Breast epithelium (tissue), 4 donors: ENCODE measurements around the gene LRRC9. TPM values are rescaled to one million over a fixed set of nuclear protein-coding genes. Genes with fewer than 3 reads are reported as not detected.
"Not testable (repeated sequence)": the region's sequence is repeated elsewhere in the genome, so short reads cannot be mapped to it uniquely, and the experiment has no call there.

Experiments used
- DNase-seq, 2 donors: peaks; one replicate each; pipeline ENCODE4 v3.0.0-alpha.2; 2019; ENCODE audit warnings: low spot score in 2 of 2
- H3K27ac ChIP-seq, 2 donors: fragments of 200-600 bp; sonication (generic) in 1 of 2; one replicate each; pipeline ENCODE4 v1.5.1; 2016 to 2019; ENCODE audit warnings: mild to moderate bottlenecking in 1 of 2
- H3K27me3 ChIP-seq, 2 donors: fragments of 200-600 bp; sonication (generic) in 1 of 2; one replicate each; pipeline versions ENCODE4 v1.5.1 to v1.6.0; 2017 to 2019; ENCODE audit warnings: control low read depth in 1 of 2, mild to moderate bottlenecking in 1 of 2
- H3K36me3 ChIP-seq: fragments of 200-600 bp; one replicate; pipeline ENCODE4 v1.5.1; 2019
- H3K4me1 ChIP-seq, 2 donors: fragments of 200-600 bp; sonication (generic); one replicate each; pipeline ENCODE4 v1.5.1; 2016 to 2019; ENCODE audit warnings: control low read depth in 1 of 2
- H3K4me3 ChIP-seq, 3 donors: fragments of 200-600 bp; sonication (generic); 1 replicate in 2 of 3; 2 replicates in 1 of 3; pipeline ENCODE4 v1.5.1; 2016 to 2019; ENCODE audit warnings: mild to moderate bottlenecking in 3 of 3, moderate library complexity in 2 of 3
- H3K9me3 ChIP-seq, 2 donors: fragments of 200-600 bp; sonication (generic) in 1 of 2; one replicate each; pipeline ENCODE4 v1.5.1; 2016 to 2019; ENCODE audit warnings: control low read depth in 1 of 2
- CTCF ChIP-seq, 3 donors: fragments of 450-650 bp; IDR thresholded peaks; one replicate each; pipeline ENCODE4 v1.5.1; 2016 to 2017; ENCODE audit warnings: antibody characterized with exemption in 3 of 3, mild to moderate bottlenecking in 3 of 3, moderate library complexity in 3 of 3
- POLR2A ChIP-seq: fragments of 450-650 bp; IDR thresholded peaks from one replicate; pipeline ENCODE4 v1.6.1; 2016; ENCODE audit warnings: antibody characterized with exemption, mild to moderate bottlenecking, moderate library complexity
- POLR2AphosphoS5 ChIP-seq, 3 donors: sonication (generic); formaldehyde crosslinking; IDR thresholded peaks; one replicate each; pipeline ENCODE4 v1.6.1; 2017; ENCODE audit warnings: antibody characterized with exemption in 3 of 3
- intact Hi-C: fragments of 100-400 bp; cut with DNase I; formaldehyde crosslinking; loops from one replicate; pipeline ENCODE4 v1.15.1; 2023; ENCODE audit warnings: low total_unique reads
- total RNA-seq, 3 donors: library from RNA; depleted of rRNA; stranded (reverse); fragments of >200 nt; gene quantifications; one replicate each; pipeline ENCODE4 v1.1.0, GENCODE V29; 2016

Gene LRRC9
- total RNA-seq, 3 donors from 2014 or later, result 0.16 TPM; not detected in 2

- TF ChIP-seq POLR2AphosphoS5 (IDR thresholded peaks at IDR 0.05) (no peak), POLR2A (no peak), CTCF (IDR thresholded peaks at IDR 0.05) (no peak)
- DNase-seq, result no peak
- H3K27ac ChIP-seq, result no peak overlapping the region
- H3K9me3 ChIP-seq, result no peaks in the 10 kb centered on the region
- H3K4me1 ChIP-seq, result no peaks in the 10 kb centered on the region
- intact Hi-C loops, result no loop called here
- H3K27me3 ChIP-seq, result no peaks in the 10 kb centered on the region
- no peaks in the 10 kb centered on the region for H3K36me3 ChIP-seq
- no peak overlapping the region for H3K4me3 ChIP-seq
These were observed 83.0 kb downstream of the LRRC9 start for GRCh38 chr14:60002819-60003492.

DNA sequence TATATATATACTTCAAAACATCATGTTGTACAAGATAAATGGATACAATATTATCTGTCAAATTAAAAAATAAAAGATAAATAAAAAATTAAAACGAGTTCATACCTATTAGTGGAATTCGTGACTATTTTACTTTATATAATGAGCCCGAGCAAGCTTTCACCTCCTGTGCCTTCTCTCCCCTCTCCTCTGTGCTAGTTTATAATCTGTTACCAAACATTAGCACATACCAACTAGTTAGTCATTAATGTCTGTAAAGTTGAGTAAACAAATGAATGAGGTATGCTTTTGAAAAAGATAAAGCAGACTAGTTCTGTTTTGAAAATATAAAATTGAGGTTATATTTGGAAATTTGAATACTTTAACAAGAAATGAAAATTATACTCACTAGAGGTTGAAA is 84.0 kb downstream of the LRRC9 start:
- H3K27ac ChIP-seq, result no peak overlapping the region
- DNase-seq, result no peak
- intact Hi-C loops, result no loop called here
- H3K4me3 ChIP-seq, result no peak overlapping the region
- TF ChIP-seq POLR2AphosphoS5 (IDR thresholded peaks at IDR 0.05) (no peak), POLR2A (no peak), CTCF (IDR thresholded peaks at IDR 0.05) (no peak)
- no peaks in the 10 kb centered on the region for H3K36me3 ChIP-seq
- H3K4me1 ChIP-seq, result no peaks in the 10 kb centered on the region
- H3K27me3 ChIP-seq, result no peaks in the 10 kb centered on the region
- H3K9me3 ChIP-seq, result no peaks in the 10 kb centered on the region

DNA sequence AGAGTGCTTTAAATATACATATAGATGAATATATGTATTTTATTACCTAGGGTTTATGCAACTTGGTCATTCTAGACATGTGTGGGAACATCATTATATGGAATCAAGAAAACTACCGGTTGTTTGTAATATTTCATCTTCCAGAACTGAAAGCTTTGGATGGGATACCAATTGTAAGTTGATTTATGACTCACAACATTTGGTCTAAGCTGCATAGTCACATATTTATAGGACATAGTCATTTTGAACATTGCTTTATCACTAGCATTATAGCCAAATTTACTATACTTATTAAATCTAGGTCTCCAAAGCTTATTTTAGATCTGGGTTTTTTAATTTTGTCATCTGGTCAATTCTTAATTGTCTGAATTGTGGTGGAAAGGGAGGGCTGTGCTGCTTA is 88.1 kb downstream of the LRRC9 start:
- intact Hi-C loops, result no loop called here

GRCh38 chr14:60010263-60010662 is 90.3 kb downstream of the LRRC9 start:
- not testable (repeated sequence) for DNase-seq, H3K27me3 ChIP-seq, H3K36me3 ChIP-seq, H3K27ac ChIP-seq, H3K4me3 ChIP-seq, H3K4me1 ChIP-seq
- intact Hi-C loops, result loop anchor here (2.0 kb wide), 1 partner anchor 59 kb away; no protein-coding TSS in a partner anchor
- H3K9me3 ChIP-seq, result peaks cover 0 to 23% of the 10 kb centered on the region in 2 donors

More for the DNA sequence above, 88.1 kb downstream of the LRRC9 start:
- H3K4me3 ChIP-seq, result no peak overlapping the region
- no peaks in the 10 kb centered on the region for H3K36me3 ChIP-seq
- no peak for TF ChIP-seq POLR2A
- no peak for TF ChIP-seq POLR2AphosphoS5 (IDR thresholded peaks at IDR 0.05)
- no peak for TF ChIP-seq CTCF (IDR thresholded peaks at IDR 0.05)
- no peaks in the 10 kb centered on the region for H3K4me1 ChIP-seq
- no peak for DNase-seq
- H3K27ac ChIP-seq, result no peak overlapping the region
- H3K27me3 ChIP-seq, result no peaks in the 10 kb centered on the region
- H3K9me3 ChIP-seq, result peaks cover 0 to 6% of the 10 kb centered on the region in 2 donors

- TF ChIP-seq POLR2AphosphoS5 (IDR thresholded peaks at IDR 0.05), result no peak
- no peak for TF ChIP-seq POLR2A
- no peak for TF ChIP-seq CTCF (IDR thresholded peaks at IDR 0.05)
- Histone ChIP-seq H3K4me3 (no peak overlapping the region), H3K27me3 (no peaks in the 10 kb centered on the region), H3K9me3 (peaks cover 0 to 26% of the 10 kb centered on the region in 2 donors), H3K36me3 (no peaks in the 10 kb centered on the region), H3K27ac (no peak overlapping the region), H3K4me1 (no peaks in the 10 kb centered on the region)
- no peak for DNase-seq
- intact Hi-C loops, result no loop called here
These were observed 94.5 kb downstream of the LRRC9 start for GRCh38 chr14:60014402-60014801.

- H3K27me3 ChIP-seq, result no peaks in the 10 kb centered on the region
- DNase-seq, result no peak
- H3K4me3 ChIP-seq, result no peak overlapping the region
- H3K27ac ChIP-seq, result no peak overlapping the region
- no peaks in the 10 kb centered on the region for H3K36me3 ChIP-seq
- no peak for TF ChIP-seq POLR2AphosphoS5 (IDR thresholded peaks at IDR 0.05)
- TF ChIP-seq CTCF (IDR thresholded peaks at IDR 0.05), result no peak
- TF ChIP-seq POLR2A, result no peak
- no peaks in the 10 kb centered on the region for H3K9me3 ChIP-seq
- H3K4me1 ChIP-seq, result no peaks in the 10 kb centered on the region
- intact Hi-C loops, result no loop called here
These were observed 101.7 kb downstream of the LRRC9 start for GRCh38 chr14:60021619-60022018.
